ENCODE results near the gene P2RX7.
"Not testable (repeated sequence)": the region's sequence is repeated elsewhere in the genome, so short reads cannot be mapped to it uniquely, and the experiment has no call there.

The P2RX7 gene

GRCh38 chr12:121131941-121132341, 735 bp upstream of the P2RX7 start:
- Mint-ChIP-seq H3K36me3 (ENCODE audit: insufficient read depth) (peaks cover 12% of the 10 kb centered on the region), H3K9me3 (no peaks in the 10 kb centered on the region)
- no peak for DNase-seq

GRCh38 chr12:121133838-121134237, 1.2 kb downstream of the P2RX7 start:
- no peak for ATAC-seq (replicated peaks)
- Mint-ChIP-seq H3K27me3 (no peaks in the 10 kb centered on the region), H3K4me3 (peak overlapping the region; percentile 92 to 96), H3K27ac (peak overlapping the region; percentile 71 to 89), H3K9me3 (no peaks in the 10 kb centered on the region), H3K4me1 (ENCODE audit: low read depth in 2 of 2) (peaks cover 46 to 52% of the 10 kb centered on the region in 2 donors), H3K36me3 (ENCODE audit: insufficient read depth) (peaks cover 10% of the 10 kb centered on the region)
- DNase-seq: no peak

More at GRCh38 chr12:121131941-121132341, 735 bp upstream of the P2RX7 start:
- Mint-ChIP-seq H3K4me3 (peak overlapping the region; percentile 92 to 96), H3K27me3 (no peaks in the 10 kb centered on the region), H3K27ac (peak overlapping the region; percentile 79 to 89), H3K4me1 (ENCODE audit: low read depth in 2 of 2) (peaks cover 55 to 59% of the 10 kb centered on the region in 2 donors)
- no peak for ATAC-seq (replicated peaks)

GRCh38 chr12:121135320-121135719, 2.6 kb downstream of the P2RX7 start:
- peaks cover 10% of the 10 kb centered on the region for H3K36me3 Mint-ChIP-seq (ENCODE audit: insufficient read depth)
- no peak overlapping the region for H3K4me3 Mint-ChIP-seq
- H3K4me1 Mint-ChIP-seq (ENCODE audit: low read depth in 2 of 2): peaks cover 38 to 39% of the 10 kb centered on the region in 2 donors
- H3K27me3 Mint-ChIP-seq: no peaks in the 10 kb centered on the region
- H3K9me3 Mint-ChIP-seq: no peaks in the 10 kb centered on the region
- no peak overlapping the region for H3K27ac Mint-ChIP-seq
- DNase-seq (no peak), ATAC-seq (replicated peaks) (no peak)

- H3K27me3 Mint-ChIP-seq: no peaks in the 10 kb centered on the region
- peaks cover 10% of the 10 kb centered on the region for H3K36me3 Mint-ChIP-seq (ENCODE audit: insufficient read depth)
- peaks cover 26 to 28% of the 10 kb centered on the region in 2 donors for H3K4me1 Mint-ChIP-seq (ENCODE audit: low read depth in 2 of 2)
- peak overlapping the region in 1 of 2 donors; percentile 20 for H3K27ac Mint-ChIP-seq
- no peaks in the 10 kb centered on the region for H3K9me3 Mint-ChIP-seq
- ATAC-seq (replicated peaks) (no peak), DNase-seq (no peak)
- no peak overlapping the region for H3K4me3 Mint-ChIP-seq
Observed at GRCh38 chr12:121137512-121137911, 4.8 kb downstream of the P2RX7 start.

- peaks cover 10% of the 10 kb centered on the region for H3K36me3 Mint-ChIP-seq (ENCODE audit: insufficient read depth)
- ATAC-seq (replicated peaks): no peak
- no peak overlapping the region for H3K4me3 Mint-ChIP-seq
- no peaks in the 10 kb centered on the region for H3K27me3 Mint-ChIP-seq
- H3K27ac Mint-ChIP-seq: no peak overlapping the region
- no peak for DNase-seq
- H3K9me3 Mint-ChIP-seq: no peaks in the 10 kb centered on the region
- peaks cover 19 to 22% of the 10 kb centered on the region in 2 donors for H3K4me1 Mint-ChIP-seq (ENCODE audit: low read depth in 2 of 2)
Observed at GRCh38 chr12:121138284-121138683, 5.6 kb downstream of the P2RX7 start.

DNA sequence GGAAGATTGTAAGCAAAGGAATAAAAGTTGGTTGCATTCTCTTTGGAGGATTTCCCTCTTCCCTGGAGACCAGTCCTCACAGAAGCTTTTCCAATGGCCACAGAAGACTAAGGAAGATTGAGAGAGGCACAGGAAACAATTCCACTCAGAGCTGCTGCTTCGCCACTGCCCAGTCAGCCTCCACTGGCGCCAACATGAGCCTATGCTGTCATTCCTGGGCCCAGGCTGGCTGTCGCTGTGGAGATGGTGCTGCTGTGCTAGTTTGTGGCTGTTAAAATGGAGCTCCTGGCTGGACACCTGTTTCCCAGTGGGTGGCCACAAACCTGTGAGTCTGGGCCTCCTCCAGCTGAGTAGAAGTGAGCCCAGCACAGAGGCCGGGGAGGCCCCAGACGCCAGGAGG, 6.6 kb downstream of the P2RX7 start:
- Mint-ChIP-seq H3K9me3 (no peaks in the 10 kb centered on the region), H3K27ac (no peak overlapping the region), H3K27me3 (no peaks in the 10 kb centered on the region), H3K4me1 (ENCODE audit: low read depth in 2 of 2) (peaks cover 9 to 15% of the 10 kb centered on the region in 2 donors), H3K4me3 (no peak overlapping the region), H3K36me3 (ENCODE audit: insufficient read depth) (peaks cover 9% of the 10 kb centered on the region)
- no peak for DNase-seq
- no peak for ATAC-seq (replicated peaks)

DNA sequence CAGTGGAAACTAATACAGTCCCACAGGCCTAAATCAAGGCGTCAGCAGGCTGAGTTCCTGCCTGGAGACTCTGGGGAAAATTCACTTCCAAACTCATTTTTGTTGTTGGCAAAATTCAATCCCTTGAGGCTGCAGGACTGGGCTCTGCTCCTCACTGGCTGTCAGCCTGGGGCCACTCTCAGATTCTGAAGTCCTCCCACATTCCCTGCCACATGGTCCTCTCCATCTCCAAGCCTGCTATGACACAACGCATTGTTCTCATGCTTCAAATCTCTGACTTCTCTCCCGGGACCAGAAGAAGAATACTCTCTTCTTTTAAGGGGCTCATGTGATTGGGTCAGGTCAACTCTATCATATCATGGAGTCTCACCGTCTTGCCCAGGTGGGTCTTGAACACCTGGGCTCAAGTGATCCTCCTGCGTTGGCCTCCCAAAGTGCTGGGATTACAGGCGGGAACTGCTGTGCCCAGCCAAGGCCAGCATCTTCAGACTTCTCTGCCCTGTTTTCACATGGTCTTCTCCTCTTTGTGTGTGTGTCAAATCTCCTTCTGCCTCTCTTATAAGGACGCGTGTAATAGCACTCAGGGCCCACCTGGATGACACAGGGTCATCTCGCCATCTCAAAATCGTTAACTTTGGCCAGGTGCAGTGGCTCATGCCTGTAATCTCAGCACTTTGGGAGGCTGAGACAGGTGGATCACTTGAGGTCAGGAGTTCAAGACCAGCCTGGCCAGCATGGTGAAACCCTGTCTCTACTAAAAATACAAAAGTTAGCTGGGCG, 9.7 kb downstream of the P2RX7 start:
- Mint-ChIP-seq H3K27ac (peak overlapping the region in 1 of 2 donors; percentile 39), H3K4me3 (no peak overlapping the region), H3K36me3 (ENCODE audit: insufficient read depth) (peaks cover 6% of the 10 kb centered on the region), H3K9me3 (no peaks in the 10 kb centered on the region), H3K27me3 (no peaks in the 10 kb centered on the region), H3K4me1 (ENCODE audit: low read depth in 2 of 2) (peaks cover 13 to 22% of the 10 kb centered on the region in 2 donors)
- ATAC-seq (replicated peaks) (no peak), DNase-seq (no peak)

DNA sequence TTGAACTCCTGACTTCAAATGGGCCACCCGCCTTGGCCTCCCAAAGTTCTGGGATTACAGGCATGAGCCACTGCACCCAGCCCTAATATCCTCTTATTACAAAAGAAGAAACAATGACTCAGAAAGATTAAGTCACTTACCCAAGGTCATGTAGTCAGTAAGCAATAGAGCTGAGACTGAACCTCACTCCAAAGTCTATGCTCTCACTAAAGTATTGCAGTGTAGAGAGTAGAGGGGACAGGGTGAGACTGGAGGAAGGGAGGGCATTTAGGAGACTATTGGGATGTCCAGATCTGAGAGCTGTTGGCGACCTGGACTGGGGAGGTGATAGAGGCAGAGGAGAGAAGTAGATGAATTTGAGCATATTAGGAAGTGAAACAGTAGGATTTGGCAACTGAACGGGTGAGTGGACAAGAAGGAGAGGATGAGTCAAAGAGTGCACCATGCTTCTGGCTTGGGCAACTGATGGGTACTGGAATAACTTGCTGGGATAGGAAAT, 11.8 kb downstream of the P2RX7 start:
- H3K27me3 Mint-ChIP-seq: no peaks in the 10 kb centered on the region
- H3K36me3 Mint-ChIP-seq (ENCODE audit: insufficient read depth): peaks cover 6% of the 10 kb centered on the region
- peak overlapping the region; percentile 1 to 33 for H3K27ac Mint-ChIP-seq
- DNase-seq: no peak
- ATAC-seq (replicated peaks): no peak
- H3K9me3 Mint-ChIP-seq: no peaks in the 10 kb centered on the region
- H3K4me1 Mint-ChIP-seq (ENCODE audit: low read depth in 2 of 2): peaks cover 10 to 18% of the 10 kb centered on the region in 2 donors
- H3K4me3 Mint-ChIP-seq: no peak overlapping the region

DNA sequence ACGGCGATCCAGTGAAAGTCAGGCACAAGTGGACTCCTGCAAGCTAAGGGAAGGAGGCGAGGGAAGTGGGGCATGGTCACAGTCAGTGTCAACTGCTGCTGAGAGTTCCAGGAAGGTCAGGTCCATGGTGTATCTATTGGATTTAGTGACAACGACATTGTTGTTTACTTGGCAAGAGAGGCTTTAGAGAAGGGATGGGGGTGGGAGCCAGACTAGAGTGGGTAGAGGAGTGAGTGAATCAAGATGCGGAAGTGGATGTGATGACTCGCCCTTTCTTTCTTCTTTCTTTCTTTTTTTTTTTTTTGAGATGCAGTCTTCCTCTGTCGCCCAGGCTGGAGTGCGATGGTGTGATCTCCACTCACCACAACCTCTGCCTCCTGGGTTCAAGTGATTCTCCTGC, 12.5 kb downstream of the P2RX7 start:
- Mint-ChIP-seq H3K27ac (peak overlapping the region; percentile 1 to 20), H3K36me3 (ENCODE audit: insufficient read depth) (no peaks in the 10 kb centered on the region), H3K27me3 (no peaks in the 10 kb centered on the region), H3K4me3 (peak overlapping the region in 1 of 2 donors; percentile 4), H3K9me3 (no peaks in the 10 kb centered on the region), H3K4me1 (ENCODE audit: low read depth in 2 of 2) (peaks cover 10 to 16% of the 10 kb centered on the region in 2 donors)
- DNase-seq (no peak), ATAC-seq (replicated peaks) (peak; percentile 29)

- ATAC-seq (replicated peaks); DNase-seq; H3K27me3 Mint-ChIP-seq; H3K9me3 Mint-ChIP-seq; H3K27ac Mint-ChIP-seq; H3K4me3 Mint-ChIP-seq; H3K36me3 Mint-ChIP-seq (ENCODE audit: insufficient read depth): not testable (repeated sequence)
- peaks cover 10 to 13% of the 10 kb centered on the region in 2 donors for H3K4me1 Mint-ChIP-seq (ENCODE audit: low read depth in 2 of 2)
Observed at GRCh38 chr12:121149289-121149688, 16.6 kb downstream of the P2RX7 start.

GRCh38 chr12:121154793-121155375, 22.2 kb downstream of the P2RX7 start:
- no peaks in the 10 kb centered on the region for H3K9me3 Mint-ChIP-seq
- peaks cover 6% of the 10 kb centered on the region for H3K36me3 Mint-ChIP-seq (ENCODE audit: insufficient read depth)
- no peaks in the 10 kb centered on the region for H3K27me3 Mint-ChIP-seq
- ATAC-seq (replicated peaks) (no peak), DNase-seq (no peak)
- H3K4me3 Mint-ChIP-seq: no peak overlapping the region
- H3K4me1 Mint-ChIP-seq (ENCODE audit: low read depth in 2 of 2): peaks cover 0 to 2% of the 10 kb centered on the region in 2 donors
- H3K27ac Mint-ChIP-seq: no peak overlapping the region

DNA sequence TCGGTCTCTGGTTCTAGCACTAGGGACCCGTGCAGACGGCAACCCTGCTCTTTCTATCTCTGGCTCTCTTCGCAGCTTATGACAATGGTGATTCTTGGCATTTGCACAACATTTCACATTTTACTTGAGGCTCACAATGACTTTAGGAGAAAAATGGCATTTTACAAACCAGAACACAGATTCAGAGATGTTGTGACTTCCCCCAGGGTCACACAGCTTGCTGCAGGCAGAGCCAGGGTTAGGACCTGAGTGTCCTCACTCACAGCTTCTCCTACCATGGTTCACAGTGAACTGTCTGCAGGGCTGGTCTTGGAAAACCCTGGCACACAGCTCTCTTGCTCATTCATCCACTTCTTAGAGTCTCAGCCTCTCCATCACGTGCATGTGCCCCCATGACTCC, 23.7 kb downstream of the P2RX7 start:
- Mint-ChIP-seq H3K27ac (no peak overlapping the region), H3K36me3 (ENCODE audit: insufficient read depth) (peaks cover 6% of the 10 kb centered on the region), H3K4me1 (ENCODE audit: low read depth in 2 of 2) (peaks cover 0 to 2% of the 10 kb centered on the region in 2 donors), H3K4me3 (no peak overlapping the region), H3K9me3 (no peaks in the 10 kb centered on the region), H3K27me3 (no peaks in the 10 kb centered on the region)
- ATAC-seq (replicated peaks): no peak
- DNase-seq: no peak

GRCh38 chr12:121158085-121158484, 25.4 kb downstream of the P2RX7 start:
- no peaks in the 10 kb centered on the region for H3K9me3 Mint-ChIP-seq
- peaks cover 0 to 2% of the 10 kb centered on the region in 2 donors for H3K4me1 Mint-ChIP-seq (ENCODE audit: low read depth in 2 of 2)
- no peak for ATAC-seq (replicated peaks)
- no peak for DNase-seq
- H3K4me3 Mint-ChIP-seq: no peak overlapping the region
- no peak overlapping the region for H3K27ac Mint-ChIP-seq
- no peaks in the 10 kb centered on the region for H3K27me3 Mint-ChIP-seq
- peaks cover 10% of the 10 kb centered on the region for H3K36me3 Mint-ChIP-seq (ENCODE audit: insufficient read depth)
